D341Med (cell line): Measurements from ENCODE around the gene SLC4A2.

ENCODE experiments used
- DNase-seq: peaks from one replicate; pipeline ENCODE4 v3.0.0; 2012; ENCODE audit warnings: low spot score

The SLC4A2 gene

GRCh38 chr7:151062399-151063211 lies 3.2 kb downstream of the SLC4A2 start:
- peak; percentile 92 for DNase-seq

- no peak for DNase-seq
These were observed 3.8 kb downstream of the SLC4A2 start for GRCh38 chr7:151063212-151063561.

GRCh38 chr7:151064454-151064853 lies 5.1 kb downstream of the SLC4A2 start:
- DNase-seq = no peak

GRCh38 chr7:151064993-151065392 lies 5.6 kb downstream of the SLC4A2 start:
- no peak for DNase-seq

- DNase-seq = no peak
These were observed 6.1 kb downstream of the SLC4A2 start for GRCh38 chr7:151065516-151065915.

GRCh38 chr7:151066273-151066974 lies 7.0 kb downstream of the SLC4A2 start:
- DNase-seq = no peak

GRCh38 chr7:151068069-151068773 lies 8.8 kb downstream of the SLC4A2 start:
- DNase-seq = no peak

- no peak for DNase-seq
These were observed 10.6 kb downstream of the SLC4A2 start for GRCh38 chr7:151069841-151070573.

GRCh38 chr7:151070574-151070960 lies 11.2 kb downstream of the SLC4A2 start:
- no peak for DNase-seq

- DNase-seq = no peak
These were observed 11.9 kb downstream of the SLC4A2 start for GRCh38 chr7:151071032-151071866.

- DNase-seq = no peak
These were observed 14.6 kb downstream of the SLC4A2 start for GRCh38 chr7:151073990-151074389.

GRCh38 chr7:151074817-151075661 lies 15.7 kb downstream of the SLC4A2 start:
- DNase-seq = no peak

- no peak for DNase-seq
These were observed 16.2 kb downstream of the SLC4A2 start for GRCh38 chr7:151075662-151075971.

GRCh38 chr7:151075978-151076426 lies 16.6 kb downstream of the SLC4A2 start:
- DNase-seq = no peak

- DNase-seq = peak; percentile 77
These were observed 17.7 kb downstream of the SLC4A2 start for GRCh38 chr7:151076863-151077704.

GRCh38 chr7:151077705-151078232 lies 18.4 kb downstream of the SLC4A2 start:
- DNase-seq = no peak

GRCh38 chr7:151078233-151079040 lies 19.0 kb downstream of the SLC4A2 start:
- DNase-seq = no peak

- no peak for DNase-seq
These were observed 20.0 kb downstream of the SLC4A2 start for GRCh38 chr7:151079199-151079910.
